Endodermal cell (in vitro differentiated cells): ENCODE data around the gene BLVRA. TPM values are rescaled to one million over a fixed set of nuclear protein-coding genes. Genes with fewer than 3 reads are reported as not detected.
A peak's percentile ranks its signal among the peaks of the same experiment; 100 is the strongest.

Source experiments
- DNase-seq: peaks from one replicate; pipeline ENCODE4 v3.0.0-alpha.2; 2017
- H3K27ac ChIP-seq: 2 replicates; pipeline ENCODE4 v1.5.1; 2013; ENCODE audit warnings: mild to moderate bottlenecking, low read depth, low read length, moderate library complexity
- H3K27me3 ChIP-seq: 2 replicates; pipeline ENCODE4 v1.6.1; 2013; ENCODE audit warnings: mild to moderate bottlenecking, low read length, moderate library complexity; ENCODE audit not compliant: insufficient read depth, control insufficient read depth, poor library complexity, severe bottlenecking
- H3K36me3 ChIP-seq: 2 replicates; pipeline ENCODE4 v1.7.0; 2013; ENCODE audit warnings: mild to moderate bottlenecking, low read length, moderate library complexity; ENCODE audit not compliant: control insufficient read depth, insufficient read depth
- H3K4me1 ChIP-seq: one replicate; pipeline ENCODE4 v1.7.0; 2013; ENCODE audit warnings: low read length; ENCODE audit not compliant: control insufficient read depth, insufficient read depth
- H3K4me3 ChIP-seq: 2 replicates; pipeline ENCODE4 v1.5.1; 2013; ENCODE audit warnings: mild to moderate bottlenecking, low read length, moderate library complexity
- H3K9ac ChIP-seq: 2 replicates; pipeline ENCODE4 v1.6.1; 2013; ENCODE audit warnings: mild to moderate bottlenecking, low read length, moderate library complexity; ENCODE audit not compliant: poor library complexity, severe bottlenecking; ENCODE audit errors: extremely low read depth
- H3K9me3 ChIP-seq: 2 replicates; pipeline ENCODE4 v1.6.1; 2013; ENCODE audit warnings: mild to moderate bottlenecking, low read length, moderate library complexity; ENCODE audit not compliant: control insufficient read depth
- H3K27ac Mint-ChIP-seq: 2 replicates; pipeline ENCODE4 v1.8.0; 2020; ENCODE audit warnings: mixed read lengths
- H3K27me3 Mint-ChIP-seq: 2 replicates; pipeline ENCODE4 v1.8.0; 2021; ENCODE audit warnings: mild to moderate bottlenecking, mixed read lengths; ENCODE audit not compliant: insufficient read depth
- H3K36me3 Mint-ChIP-seq: 2 replicates; pipeline ENCODE4 v1.8.0; 2020; ENCODE audit warnings: low read depth, mixed read lengths
- H3K4me1 Mint-ChIP-seq: 2 replicates; pipeline ENCODE4 v1.8.0; 2020; ENCODE audit warnings: mixed read lengths
- H3K4me3 Mint-ChIP-seq: 2 replicates; pipeline ENCODE4 v1.8.0; 2020; ENCODE audit warnings: mild to moderate bottlenecking, moderate library complexity, mixed read lengths
- H3K9me3 Mint-ChIP-seq: 2 replicates; pipeline ENCODE4 v1.8.0; 2020; ENCODE audit warnings: mild to moderate bottlenecking, mixed read lengths
- WGBS, 2 experiments: methylation state at CpG; one replicate each; pipeline versions ENCODE4 v1.1.5 to v1.1.7; 2013; ENCODE audit warnings: missing lambda C conversion rate in 2 of 2, mixed read lengths in 1 of 2; ENCODE audit not compliant: insufficient coverage in 1 of 2, insufficient read length in 1 of 2; 5-methylcytosine and 5-hydroxymethylcytosine counted together
- total RNA-seq, 2 donors: library from RNA; stranded (reverse); fragmentation: NEBNext Ultra II Directional in 1 of 2; extraction: Animal tissue kit (Norgen Biotek cat#: 25700) in 1 of 2; gene quantifications; 2 replicates in 1 of 2; 3 replicates in 1 of 2; pipeline ENCODE4 v1.2.1, GENCODE V29; 2021
- TF ChIP-seq, protein P1 (sequence below): fragments of 200-600 bp; sonication (generic); conservative IDR thresholded peaks from 2 replicates; pipeline ENCODE4 v1.5.0; 2021; ENCODE audit warnings: antibody characterized with exemption, mild to moderate bottlenecking

The BLVRA gene
- total RNA-seq, 2 donors from 2014 or later: 32.0 to 41.2 TPM

DNA sequence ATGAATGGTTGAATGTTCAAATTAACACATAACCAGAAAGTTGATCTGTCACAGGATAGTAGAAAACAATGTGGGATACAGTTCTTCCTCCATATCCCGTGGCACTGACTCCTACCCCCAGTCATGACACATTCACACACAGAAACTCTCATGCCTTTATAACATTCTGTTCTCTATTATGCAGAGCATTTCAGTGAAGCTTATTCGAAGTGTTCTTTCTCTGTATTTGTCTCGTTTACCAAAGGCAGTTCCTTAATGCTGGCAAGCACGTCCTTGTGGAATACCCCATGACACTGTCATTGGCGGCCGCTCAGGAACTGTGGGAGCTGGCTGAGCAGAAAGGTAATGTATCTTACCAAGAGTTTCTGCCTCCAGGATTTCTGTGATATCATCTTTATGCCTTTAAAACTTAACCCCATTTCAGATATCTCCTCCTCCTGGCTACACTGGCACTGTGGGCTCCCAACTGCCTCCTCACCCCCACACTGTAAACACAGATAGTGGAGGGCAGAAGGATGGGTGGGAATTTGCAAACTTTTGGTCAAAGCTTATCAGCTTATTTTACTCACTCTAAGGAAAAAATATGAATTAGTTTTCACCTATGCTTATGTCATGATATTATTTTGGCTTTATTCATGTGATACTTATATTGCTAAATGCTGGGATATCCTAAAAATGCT lies 34.1 kb downstream of the BLVRA start:
- Histone ChIP-seq H3K9me3 (no peaks in the 10 kb centered on the region), H3K36me3 (no peaks in the 10 kb centered on the region), H3K27ac (no peak overlapping the region), H3K4me1 (no peaks in the 10 kb centered on the region), H3K9ac (no peak overlapping the region), H3K4me3 (no peak overlapping the region), H3K27me3 (no peaks in the 10 kb centered on the region)
- no peaks in the 10 kb centered on the region for H3K9me3 Mint-ChIP-seq
- H3K27me3 Mint-ChIP-seq: no peaks in the 10 kb centered on the region
- H3K4me1 Mint-ChIP-seq: no peaks in the 10 kb centered on the region
- H3K36me3 Mint-ChIP-seq: peaks cover 21% of the 10 kb centered on the region
- H3K4me3 Mint-ChIP-seq: no peak overlapping the region
- no peak for DNase-seq
- no peak overlapping the region for H3K27ac Mint-ChIP-seq
- 94 to 96% methylated on average over 4 to 6 of the region's 6 CpGs for WGBS, 2 experiments
- TF ChIP-seq, protein P1, sequence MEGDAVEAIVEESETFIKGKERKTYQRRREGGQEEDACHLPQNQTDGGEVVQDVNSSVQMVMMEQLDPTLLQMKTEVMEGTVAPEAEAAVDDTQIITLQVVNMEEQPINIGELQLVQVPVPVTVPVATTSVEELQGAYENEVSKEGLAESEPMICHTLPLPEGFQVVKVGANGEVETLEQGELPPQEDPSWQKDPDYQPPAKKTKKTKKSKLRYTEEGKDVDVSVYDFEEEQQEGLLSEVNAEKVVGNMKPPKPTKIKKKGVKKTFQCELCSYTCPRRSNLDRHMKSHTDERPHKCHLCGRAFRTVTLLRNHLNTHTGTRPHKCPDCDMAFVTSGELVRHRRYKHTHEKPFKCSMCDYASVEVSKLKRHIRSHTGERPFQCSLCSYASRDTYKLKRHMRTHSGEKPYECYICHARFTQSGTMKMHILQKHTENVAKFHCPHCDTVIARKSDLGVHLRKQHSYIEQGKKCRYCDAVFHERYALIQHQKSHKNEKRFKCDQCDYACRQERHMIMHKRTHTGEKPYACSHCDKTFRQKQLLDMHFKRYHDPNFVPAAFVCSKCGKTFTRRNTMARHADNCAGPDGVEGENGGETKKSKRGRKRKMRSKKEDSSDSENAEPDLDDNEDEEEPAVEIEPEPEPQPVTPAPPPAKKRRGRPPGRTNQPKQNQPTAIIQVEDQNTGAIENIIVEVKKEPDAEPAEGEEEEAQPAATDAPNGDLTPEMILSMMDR: no peak

DNA sequence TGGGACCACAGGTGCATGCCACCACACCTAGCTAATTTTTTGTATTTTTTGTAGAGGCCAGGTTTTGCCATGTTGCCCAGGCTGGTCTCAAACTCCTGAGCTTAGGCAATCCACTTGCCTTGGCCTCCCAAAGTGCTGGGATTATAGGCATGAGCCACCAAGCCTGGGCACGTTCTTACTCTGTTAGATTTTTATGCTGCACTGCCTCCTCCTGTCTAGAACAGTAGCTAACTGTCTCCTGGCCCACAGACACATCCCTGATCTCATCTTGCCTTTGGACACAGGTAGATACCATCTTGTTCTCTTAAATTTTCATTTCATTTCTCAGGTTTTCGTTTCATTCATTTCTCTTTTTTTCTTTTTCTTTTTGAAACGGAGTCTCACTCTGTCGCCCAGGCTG lies 41.1 kb downstream of the BLVRA start:
- Mint-ChIP-seq H3K27ac (no peak overlapping the region), H3K4me1 (peaks cover 4% of the 10 kb centered on the region), H3K27me3 (no peaks in the 10 kb centered on the region), H3K9me3 (no peaks in the 10 kb centered on the region), H3K4me3 (no peak overlapping the region), H3K36me3 (peaks cover 17% of the 10 kb centered on the region)
- 93 to 97% methylated on average over 4 of the region's 4 CpGs for WGBS, 2 experiments
- TF ChIP-seq, protein P1: peak; percentile 26
- Histone ChIP-seq H3K4me3 (no peak overlapping the region), H3K36me3 (no peaks in the 10 kb centered on the region), H3K27ac (no peak overlapping the region), H3K9ac (no peak overlapping the region), H3K9me3 (no peaks in the 10 kb centered on the region), H3K27me3 (no peaks in the 10 kb centered on the region), H3K4me1 (no peaks in the 10 kb centered on the region)
- no peak for DNase-seq

DNA sequence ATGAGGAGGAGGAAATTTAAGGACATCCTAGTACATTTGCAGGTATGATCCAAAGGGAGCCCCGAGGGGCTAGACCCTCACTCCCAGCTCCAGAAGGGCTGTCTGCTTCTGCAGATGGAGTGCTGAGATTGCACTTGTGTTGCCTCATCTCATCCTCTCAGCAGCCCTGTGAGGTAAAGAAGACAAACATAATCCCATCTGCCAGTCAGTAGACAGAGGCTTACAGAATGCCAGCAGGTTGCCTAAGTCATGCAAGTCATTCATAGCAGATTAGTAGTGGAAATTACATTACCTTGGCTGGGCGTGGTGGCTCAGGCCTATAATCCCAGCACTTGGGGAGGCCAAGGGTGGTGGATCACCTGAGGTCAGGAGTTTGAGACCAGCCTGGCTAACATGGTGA lies 45.4 kb downstream of the BLVRA start:
- no peak overlapping the region for H3K27ac ChIP-seq
- TF ChIP-seq, protein P1: no peak
- H3K27ac Mint-ChIP-seq: no peak overlapping the region

More for the DNA sequence above, 45.4 kb downstream of the BLVRA start:
- no peak for DNase-seq
- peaks cover 39% of the 10 kb centered on the region for H3K36me3 Mint-ChIP-seq
- no peaks in the 10 kb centered on the region for H3K27me3 ChIP-seq
- no peaks in the 10 kb centered on the region for H3K36me3 ChIP-seq
- no peak overlapping the region for H3K4me3 ChIP-seq
- no peak overlapping the region for H3K9ac ChIP-seq
- H3K4me3 Mint-ChIP-seq: no peak overlapping the region
- no peaks in the 10 kb centered on the region for H3K4me1 ChIP-seq
- H3K9me3 ChIP-seq: no peaks in the 10 kb centered on the region
- WGBS, 2 experiments: 87 to 90% methylated on average over 2 of the region's 2 CpGs
- peaks cover 7% of the 10 kb centered on the region for H3K4me1 Mint-ChIP-seq
- H3K27me3 Mint-ChIP-seq: no peaks in the 10 kb centered on the region
- no peaks in the 10 kb centered on the region for H3K9me3 Mint-ChIP-seq
